Measurements from ENCODE around the gene SEBOX.

DNA sequence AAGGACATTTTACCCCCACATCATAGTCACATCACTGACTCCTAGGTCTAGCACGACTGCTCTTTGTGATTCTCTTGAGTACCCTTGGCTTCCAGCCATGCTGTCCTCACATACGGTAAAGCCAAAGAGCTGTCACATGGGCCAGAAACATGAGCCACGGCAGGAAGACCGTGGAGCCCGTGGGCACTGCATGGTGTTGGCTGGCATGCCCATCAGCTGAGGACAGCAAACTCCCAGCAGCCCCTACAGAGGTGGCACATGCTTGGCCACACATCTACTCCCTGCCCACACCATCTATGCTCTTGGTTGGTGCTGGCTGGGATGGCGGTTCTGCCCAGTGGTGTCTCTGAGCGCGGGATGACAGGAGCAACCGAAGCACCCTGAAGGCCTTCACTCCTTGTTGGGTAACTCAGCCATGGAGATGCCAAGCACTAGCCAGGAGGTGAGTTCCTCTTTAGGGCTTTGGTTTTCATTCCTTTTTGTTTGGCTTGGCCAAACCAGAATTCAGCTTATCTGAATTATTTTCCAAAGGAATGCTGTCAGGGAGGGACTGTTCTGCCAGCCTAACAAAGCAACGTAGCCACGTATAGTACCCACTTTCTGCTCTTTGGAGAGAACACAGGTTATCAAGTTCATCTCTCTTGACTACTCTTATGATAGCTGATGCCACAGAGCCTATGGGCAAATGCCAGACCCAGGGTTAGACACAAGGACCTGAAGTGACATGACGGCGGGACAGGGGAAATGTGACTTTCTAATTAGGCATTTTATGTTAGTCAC is 19.4 kb downstream of the SEBOX start:
- TF ChIP-seq, protein P1, sequence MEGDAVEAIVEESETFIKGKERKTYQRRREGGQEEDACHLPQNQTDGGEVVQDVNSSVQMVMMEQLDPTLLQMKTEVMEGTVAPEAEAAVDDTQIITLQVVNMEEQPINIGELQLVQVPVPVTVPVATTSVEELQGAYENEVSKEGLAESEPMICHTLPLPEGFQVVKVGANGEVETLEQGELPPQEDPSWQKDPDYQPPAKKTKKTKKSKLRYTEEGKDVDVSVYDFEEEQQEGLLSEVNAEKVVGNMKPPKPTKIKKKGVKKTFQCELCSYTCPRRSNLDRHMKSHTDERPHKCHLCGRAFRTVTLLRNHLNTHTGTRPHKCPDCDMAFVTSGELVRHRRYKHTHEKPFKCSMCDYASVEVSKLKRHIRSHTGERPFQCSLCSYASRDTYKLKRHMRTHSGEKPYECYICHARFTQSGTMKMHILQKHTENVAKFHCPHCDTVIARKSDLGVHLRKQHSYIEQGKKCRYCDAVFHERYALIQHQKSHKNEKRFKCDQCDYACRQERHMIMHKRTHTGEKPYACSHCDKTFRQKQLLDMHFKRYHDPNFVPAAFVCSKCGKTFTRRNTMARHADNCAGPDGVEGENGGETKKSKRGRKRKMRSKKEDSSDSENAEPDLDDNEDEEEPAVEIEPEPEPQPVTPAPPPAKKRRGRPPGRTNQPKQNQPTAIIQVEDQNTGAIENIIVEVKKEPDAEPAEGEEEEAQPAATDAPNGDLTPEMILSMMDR (IDR thresholded peaks at IDR 0.05) = no peak
- no peak for TF ChIP-seq POLR2A (IDR thresholded peaks at IDR 0.05; ENCODE audit: low read depth)

Data from esophagus muscularis mucosa (tissue), 3 donors.